Esophagus mucosa (tissue), 1 donor: ENCODE data around the gene CMTM5. TPM values are rescaled to one million over a fixed set of nuclear protein-coding genes. Genes with fewer than 3 reads are reported as not detected.

Experiments
- ATAC-seq: fragments of 200-7000 bp; cut with Tn5 transposase; one replicate; pipeline ENCODE4 v1.9.1; 2020
- total RNA-seq: library from RNA; stranded (reverse); gene quantifications from one replicate; pipeline ENCODE4 v1.2.4, GENCODE V29; 2023
- donor health status: DM: yes; HTN: yes; CAD: no.

CMTM5 gene, protein sequence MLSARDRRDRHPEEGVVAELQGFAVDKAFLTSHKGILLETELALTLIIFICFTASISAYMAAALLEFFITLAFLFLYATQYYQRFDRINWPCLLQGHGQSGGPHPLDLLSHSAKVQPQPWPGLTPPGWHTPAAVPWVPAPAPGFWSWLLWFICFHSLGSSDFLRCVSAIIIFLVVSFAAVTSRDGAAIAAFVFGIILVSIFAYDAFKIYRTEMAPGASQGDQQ
- total RNA-seq: not detected

DNA sequence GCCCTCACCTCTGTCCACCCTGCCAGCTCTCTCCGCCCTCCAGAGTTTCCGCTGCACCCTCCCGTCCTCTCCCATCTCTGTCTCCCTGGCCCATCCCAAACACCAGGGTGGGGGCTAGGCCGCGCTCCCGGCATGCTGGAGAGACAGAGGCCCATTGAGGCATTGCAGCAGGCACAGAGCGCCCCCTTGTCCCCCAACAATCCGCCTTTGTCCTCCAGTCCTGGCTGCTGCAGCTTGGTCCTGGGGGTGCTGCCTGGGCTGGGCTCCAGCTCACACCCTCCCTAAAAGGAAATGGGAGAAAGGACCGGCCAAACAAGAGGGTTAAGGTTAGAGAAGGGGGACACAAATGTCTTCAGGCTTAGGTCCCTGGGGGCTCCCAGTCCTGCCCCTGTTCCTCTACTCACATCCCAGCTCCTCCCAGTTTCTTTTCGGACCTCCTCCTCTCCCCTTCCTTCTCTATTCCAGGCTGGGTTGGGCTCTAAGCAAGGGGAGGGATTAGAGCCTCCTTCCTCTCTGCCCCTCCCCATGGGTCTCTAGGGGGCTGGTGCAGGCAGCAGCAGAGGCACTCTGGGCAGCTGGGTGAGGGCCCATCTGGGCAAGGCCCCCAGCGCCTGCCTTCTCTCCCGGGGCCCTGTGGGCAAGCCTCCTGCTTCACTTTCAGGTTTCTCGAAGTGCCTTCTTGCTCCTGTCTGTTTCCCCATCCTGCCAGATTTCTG lies at the start of gene CMTM5:
Gene CMTM5 (plus strand): TSS at position 565 of the 716 bp plus-strand sequence. CDS start 206 bp downstream, outside the sequence.
- no peak for ATAC-seq

DNA sequence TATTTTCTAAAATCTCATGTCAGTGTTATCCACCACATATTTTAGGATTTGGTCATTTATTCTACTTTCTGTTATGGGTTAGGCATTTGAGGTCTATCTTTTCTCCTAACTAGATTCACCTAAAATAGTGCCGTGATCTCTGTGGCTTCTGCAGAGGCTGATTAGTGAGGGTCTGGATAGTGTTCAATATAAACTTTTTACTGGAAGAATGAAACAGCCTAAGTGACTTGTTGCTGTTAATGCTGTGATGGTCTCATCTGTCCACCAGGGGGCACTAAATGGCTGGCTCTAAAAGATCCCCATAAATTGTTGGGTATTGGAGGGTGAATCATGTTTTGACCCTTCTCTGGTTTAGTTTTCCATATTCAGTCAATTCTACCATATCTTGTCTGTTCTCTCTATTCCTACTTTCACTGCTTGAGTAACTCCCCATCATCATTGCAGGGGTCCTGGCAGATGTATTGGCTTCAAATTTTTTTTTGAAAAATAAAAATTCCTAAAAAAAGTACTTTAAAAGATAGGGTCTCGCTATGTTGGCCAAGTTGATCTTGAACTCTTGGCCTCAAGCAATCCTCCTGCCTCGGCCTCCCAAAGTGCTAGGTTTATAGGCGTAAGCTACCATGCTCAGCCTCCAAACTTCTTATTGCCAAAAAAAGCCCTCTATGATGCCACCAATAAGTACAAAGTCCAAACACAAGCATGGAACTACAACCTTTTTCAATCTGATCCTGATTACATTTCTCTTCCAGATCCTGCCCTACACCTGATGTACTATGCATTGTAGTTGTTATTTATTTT lies 48.7 kb upstream of the CMTM5 start:
- ATAC-seq: peak; percentile 73

DNA sequence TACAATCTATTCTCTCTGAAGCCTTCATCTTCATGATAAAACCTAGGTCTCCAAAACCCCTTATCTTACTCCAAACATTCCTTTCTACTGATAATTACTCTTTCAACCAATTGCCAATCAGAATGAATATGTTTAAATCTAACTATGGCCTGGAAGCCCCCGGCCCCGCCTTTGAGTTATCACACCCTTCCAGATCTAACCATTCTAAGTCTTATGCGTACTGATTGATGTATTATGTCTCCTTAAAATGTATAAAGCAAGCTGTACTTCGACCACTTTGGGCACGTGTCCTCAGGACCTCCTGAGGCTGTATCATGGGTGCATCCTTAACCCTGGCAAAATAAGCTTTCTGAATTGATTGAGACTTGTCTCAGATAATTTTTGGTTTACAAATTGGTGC lies 41.2 kb upstream of the CMTM5 start:
- no peak for ATAC-seq

DNA sequence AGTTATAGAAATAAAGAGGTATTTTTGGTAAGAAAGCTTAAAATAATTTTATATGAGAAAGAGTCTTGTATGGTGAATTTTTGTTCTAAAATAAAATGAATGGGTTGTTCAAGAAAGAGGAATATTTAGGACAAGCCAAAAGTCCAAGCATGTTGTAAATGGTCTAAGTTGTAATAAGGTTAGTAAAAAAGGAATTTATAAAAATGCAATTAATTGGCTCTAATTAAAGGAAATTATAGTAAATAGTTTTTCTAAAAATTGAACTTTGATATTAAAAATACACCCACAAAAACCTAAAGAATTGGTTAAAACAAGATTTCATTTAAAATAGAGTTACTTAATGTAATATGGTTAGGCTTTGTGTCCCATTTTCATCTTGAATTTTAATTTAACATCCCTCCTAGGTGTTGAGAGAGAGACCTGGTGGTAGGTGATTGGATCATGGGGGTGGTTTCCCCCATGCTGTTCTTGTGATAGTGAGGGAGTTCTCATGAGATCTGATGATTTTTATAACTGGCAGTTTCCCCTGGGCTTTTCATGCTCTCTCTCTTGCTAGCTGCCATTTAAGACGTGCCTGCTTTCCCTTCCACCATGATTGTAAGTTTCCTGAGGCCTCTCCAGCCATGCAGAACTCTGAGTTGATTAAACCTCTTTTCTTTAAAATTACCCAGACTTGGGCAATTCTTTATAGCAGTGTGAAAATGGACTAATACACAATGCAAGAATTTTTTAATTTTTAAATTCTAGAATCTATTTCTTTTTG lies 37.2 kb upstream of the CMTM5 start:
- no peak for ATAC-seq

DNA sequence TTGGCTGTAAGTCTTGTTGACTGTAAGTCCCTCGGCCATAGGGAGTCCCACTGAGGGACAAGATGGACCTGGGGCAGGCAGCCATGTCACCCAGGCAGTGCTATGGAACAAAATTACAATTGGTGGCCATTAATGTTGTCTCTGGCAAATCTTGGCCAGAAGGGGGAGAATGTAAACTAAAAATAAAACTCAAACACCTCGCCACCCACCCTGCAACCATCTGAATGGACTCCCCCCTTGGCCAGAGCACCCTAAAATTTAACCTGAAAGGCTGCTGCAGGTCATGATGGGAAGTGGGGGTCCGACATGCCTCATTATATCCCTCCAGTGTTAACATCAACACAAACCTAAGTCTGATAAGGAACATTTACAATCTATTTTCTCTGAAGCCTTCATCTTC lies 32.4 kb upstream of the CMTM5 start:
- no peak for ATAC-seq

DNA sequence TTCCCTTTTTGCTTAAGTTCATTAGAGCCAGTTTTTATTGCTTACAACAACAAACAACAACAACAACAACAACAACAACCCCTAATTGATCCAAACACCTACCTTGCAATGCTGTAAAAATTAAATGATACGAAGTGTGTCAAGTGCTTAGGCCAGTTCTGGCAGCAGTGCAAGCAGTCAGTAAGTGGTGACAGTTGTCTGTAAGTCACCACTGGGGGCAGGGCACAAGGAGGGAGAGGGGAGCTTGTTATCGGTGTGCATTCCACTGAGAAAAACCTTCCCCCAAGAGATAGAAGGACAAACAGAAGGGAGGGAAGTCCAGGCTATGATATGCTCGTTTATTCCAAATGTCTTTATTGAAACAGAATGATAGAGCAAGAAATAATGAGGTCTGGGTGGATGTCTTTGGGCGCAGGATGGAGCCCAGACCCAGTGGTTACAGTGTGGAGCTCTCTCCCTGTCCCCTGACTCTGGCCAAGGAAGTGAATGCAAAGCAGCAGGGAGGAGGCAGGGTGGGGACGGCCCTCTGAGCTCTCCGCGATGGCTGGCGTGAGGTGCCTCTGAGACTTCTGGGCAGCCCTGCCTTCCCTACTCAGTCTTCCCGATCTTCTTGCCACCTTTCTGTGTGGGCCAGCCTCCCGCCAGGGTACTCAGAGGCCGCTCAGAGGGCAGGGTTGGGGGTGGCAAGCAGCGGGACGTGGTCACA lies 30.7 kb upstream of the CMTM5 start:
- ATAC-seq: no peak

DNA sequence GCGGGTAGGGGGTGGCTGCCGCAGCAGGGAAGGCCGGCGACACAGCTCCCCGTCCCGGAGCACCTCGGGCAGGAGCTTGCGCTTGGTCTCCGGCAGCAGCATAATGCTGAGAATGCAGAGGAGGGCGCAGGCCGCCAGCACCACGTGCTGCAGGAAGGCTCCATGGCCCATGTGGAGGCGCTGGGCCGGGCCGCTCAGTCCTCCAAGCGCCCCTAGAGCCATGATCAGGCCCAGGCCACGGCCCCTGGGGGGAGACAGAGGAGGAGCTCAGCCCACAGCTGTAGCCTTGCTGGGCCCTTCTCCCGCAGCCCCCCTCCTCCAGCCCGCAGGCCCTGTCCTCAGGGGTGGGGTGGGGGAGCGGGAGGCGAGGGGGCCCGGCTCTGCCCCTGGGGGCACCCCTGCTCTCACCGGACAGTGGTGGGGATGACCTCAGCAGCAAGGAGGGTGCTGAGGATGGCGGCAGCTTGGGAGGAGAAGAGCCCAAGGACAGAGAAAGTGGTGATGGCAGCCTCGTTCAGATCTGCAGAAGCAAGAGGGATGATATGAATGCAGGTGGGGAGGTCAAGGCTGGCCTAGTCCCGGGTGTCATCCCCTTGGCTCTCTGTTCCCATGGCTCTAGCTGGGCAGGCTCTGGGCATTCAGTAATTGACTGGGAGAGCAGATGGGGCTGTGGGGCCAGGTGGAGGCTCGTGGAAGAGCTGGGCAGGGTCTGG lies 30.0 kb upstream of the CMTM5 start:
- ATAC-seq: no peak

DNA sequence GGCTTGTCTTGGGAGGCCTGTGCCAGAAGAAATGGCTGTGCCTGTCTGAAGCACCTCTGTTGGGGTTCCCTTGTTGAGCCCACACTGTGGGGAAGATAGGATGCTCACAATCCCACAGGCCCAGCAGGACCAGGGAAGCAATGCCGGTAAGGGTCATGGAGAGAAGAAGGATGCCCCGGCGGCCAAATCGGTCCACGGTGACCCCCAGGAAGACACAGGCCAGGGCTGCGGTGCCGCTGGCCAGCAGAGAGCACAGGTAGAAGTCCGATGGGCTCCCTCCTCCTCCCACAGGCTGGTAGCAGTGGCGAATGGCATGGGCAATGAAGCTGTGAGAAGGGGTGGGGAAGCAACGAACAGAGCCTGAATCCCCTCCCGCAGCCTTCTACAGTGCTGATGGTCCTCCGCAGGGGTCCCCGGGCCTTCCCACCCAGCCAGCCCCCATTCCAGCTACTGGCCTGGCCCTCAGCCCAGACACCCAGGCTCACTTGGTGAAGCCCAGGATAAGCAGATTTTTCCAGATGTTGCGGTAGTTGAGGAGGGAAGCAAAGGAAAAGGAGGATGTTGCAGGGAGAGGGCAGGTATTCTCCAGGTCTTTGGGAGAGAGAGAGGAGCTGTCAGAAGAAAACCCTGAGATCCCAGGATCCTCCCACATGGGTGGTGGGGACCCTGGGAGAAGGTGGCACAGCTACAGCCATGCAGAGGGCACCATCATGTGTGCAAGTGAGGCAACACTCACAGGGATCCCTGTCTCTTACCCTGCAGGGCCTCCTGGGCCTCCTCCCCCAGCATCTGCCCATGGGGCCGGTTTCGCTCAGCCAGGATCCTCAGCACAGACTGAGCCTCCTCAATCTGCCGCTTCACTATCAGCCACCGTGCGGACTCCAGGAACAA lies 29.2 kb upstream of the CMTM5 start:
- ATAC-seq: no peak

DNA sequence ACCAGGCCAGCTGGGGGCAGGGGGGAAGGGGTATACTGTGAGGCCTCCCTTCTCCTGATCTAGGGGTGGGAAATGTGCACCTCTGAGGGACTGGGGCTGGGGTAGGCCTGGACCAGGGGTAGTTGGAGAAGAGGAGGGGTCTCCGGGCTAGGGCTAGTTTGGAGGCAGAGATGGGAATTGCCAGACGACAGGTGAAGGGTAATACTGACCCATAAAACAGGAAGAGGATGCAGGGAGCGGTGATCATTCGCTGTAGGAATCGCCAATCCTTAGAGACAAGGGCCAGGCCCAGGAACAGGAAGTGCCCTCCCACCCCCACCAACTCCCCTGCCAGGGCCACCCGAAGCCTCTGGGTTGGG lies 28.6 kb upstream of the CMTM5 start:
- ATAC-seq: no peak

DNA sequence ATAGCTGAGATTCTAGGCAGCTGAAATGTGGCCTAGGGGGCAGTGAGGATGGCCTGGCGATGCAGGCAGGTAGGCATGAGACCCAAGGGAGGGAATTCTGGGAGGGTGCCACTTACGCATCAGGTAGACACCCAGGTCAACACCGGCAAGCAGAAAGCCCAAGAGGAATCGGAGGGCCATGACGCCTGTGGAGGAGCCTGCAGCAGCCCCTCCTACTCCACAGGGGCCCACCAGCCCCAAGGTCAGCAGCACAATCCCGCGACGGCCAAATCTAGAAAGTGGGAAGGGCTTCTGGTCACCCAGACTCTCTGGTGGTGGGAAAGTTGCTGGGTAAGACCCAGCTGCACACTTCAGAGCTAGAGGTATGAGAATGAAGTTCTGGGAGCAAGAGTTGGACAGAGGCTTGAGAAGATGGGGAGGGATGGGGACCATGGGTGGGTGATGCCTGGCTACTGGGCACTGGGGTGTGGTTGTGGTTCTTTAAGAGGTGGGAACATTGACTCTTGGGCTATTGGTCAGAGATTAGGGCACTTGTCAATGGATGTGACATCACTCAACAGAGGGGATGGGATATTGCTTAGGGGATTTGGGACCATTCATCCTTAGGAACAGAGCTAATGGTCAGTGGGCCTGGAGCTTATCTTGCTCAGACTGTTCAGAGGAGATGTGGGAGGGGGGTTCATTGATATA lies 27.5 kb upstream of the CMTM5 start:
- no peak for ATAC-seq

DNA sequence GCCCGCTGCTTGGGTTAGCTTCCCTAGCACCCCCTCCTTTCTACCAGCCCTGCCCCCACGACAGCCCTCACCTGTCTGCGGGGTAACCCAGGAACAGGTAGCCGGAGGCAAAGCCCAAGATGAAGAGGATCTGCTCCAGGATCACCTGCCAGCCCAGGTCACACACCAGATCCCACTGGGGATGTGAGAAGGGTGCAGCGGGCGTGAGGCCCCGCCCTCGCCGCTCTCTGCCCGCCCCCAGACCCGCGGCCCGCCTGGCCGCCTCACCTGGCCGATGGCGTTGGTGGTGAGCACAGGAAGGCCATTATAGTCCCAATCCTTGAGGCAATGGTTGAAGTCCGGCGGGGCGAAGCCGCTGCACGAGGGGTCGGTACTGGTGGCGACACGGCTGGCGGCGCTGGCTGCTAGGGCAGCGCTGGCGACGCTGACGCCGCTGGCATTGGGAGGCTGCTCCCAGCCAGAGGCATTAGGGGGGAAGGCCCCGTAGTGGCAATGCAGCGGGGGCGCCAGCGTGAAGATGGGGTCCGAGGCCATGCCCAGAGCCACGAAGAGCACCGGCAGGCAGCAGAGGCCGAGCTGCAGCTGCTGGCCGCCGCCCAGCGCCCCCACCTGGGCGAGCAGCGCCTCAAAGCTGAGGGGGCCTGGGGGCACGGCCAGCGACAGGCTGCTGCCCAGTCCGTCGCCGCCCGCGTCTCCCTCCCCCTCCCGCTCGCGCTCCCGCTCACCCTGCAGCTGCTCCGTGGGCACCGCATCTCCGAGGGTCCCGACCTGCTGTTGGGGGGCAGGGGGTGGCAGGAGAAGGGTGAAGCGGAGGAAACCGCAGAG lies 25.0 kb upstream of the CMTM5 start:
- no peak for ATAC-seq

DNA sequence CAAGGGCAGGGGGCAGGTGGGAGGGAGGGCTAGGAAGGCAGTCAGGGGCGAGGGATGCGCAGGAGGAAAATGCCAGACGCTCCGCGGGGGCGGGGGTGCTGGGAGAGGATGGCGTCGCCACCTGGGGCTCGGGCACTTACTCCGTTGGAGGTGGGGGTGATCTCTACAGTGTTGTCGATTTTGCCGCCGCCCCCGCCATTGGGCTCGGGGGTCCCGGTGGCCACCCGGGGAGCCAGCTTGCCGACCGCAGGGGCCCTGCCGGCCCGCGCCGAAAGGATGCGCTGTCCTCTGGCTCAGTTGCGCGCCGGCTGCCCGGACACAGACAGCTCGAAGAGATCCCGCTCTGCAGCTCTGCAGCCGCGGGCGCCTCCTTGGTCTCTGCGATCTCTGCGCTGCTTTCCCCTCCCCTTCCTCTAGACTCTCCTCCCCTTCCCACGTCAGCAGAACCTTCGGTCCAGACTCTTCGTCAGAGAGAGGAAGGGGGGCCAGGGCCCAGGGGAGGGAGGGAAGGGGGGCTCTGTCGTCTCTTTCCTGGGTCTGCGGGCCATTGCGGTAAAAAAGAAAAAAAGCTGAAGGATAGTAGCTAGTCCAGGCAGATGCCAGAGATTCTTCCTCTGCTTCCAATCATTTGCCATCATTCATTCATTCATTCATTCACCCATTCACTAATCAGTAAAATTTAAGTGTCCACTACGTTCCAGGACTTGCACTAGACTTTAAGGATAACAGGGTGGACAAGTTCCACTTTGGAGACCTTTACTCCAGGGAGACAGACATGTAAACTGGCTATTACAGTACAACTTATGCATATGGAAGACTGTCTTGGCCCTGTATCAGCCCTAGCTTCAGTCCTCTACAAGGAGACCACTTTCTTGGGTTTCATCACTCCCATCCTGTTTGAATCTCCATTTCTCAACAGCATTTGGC lies 24.1 kb upstream of the CMTM5 start, which contains the start of gene SLC22A17:
Gene SLC22A17 (minus strand): TSS at position 382 of the 927 bp plus-strand sequence.
- peak; percentile 67 for ATAC-seq

DNA sequence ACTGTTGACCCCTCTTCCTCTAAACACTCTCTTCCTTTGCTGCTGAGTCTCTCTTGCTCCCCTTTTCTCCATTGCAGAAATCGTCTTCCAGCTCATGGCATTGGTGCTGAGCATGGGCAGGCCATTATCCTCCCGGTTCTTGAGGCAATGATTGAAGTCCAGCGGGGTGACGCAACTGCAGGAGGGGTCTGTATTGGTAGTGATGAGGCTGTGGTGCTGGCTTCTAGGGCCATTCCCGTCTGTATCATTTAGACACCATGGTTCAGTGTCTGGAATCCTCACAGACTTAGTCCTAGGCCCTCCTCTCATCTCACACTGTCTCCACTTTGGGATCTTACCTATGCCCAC lies 23.4 kb upstream of the CMTM5 start:
- no peak for ATAC-seq

DNA sequence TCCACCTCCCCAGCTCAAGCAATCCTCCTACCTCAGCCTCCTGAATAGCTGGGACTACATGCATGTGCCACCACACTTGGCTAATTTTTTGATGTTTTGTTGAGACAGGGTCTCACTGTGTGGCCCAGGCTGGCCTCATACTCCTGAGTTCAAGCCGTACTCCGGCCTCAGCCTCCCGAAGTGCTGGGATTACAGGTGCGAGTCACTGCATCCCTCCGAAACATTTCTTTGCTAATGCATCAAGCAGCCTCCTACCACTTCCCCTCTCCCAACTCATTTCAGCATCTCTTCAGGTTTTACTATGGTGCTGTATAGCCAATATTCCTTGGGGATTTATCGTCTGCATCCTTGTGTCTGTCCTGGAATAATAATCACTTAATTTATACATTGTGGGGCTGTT lies 21.9 kb upstream of the CMTM5 start:
- ATAC-seq: no peak

DNA sequence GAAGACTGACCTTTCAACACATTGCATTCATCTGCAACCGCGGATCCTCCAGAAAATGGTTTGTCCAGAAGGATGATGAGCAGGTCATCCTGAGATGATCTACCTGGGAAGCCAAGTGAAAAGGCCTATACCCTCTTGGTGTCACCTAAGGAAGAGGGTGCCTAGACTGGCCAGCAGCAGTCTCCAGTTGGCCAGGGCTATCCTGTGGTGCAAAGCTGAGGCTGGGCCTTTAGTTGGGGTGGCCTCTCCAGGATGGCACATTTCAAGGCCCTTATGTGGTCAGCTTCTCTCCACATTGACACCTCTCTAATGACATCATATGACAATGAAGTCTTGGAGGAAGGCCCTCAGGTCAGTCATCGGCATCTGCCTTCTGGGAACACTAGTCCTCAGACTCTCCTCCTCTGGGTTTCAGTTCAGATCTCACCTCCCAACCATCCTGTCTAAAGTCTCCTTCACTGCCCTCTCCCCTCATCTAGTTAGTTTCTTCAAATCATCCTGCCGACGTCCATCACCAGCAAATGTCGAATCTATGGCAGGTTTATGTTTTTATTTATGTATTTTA lies 20.9 kb upstream of the CMTM5 start:
- no peak for ATAC-seq

DNA sequence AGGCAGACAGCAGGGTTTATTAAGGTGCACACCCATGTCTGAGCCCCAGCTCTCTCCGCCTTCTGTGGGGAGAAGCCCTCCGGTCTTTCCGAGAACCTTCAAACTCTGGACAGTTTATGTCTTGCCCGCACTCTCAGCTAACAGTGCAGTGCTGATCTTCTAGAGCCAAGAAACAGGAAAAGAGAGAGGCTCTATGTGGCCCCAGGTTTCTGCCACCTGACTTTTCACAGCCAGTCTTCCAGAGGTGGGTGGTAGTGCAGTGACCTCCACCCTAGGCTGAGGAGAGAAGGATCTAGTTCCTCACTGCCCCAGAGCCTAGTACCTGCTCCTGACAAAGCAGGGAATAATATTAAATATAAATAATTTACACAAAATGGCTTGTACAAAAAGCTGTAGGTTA lies 20.2 kb upstream of the CMTM5 start:
- ATAC-seq: no peak

DNA sequence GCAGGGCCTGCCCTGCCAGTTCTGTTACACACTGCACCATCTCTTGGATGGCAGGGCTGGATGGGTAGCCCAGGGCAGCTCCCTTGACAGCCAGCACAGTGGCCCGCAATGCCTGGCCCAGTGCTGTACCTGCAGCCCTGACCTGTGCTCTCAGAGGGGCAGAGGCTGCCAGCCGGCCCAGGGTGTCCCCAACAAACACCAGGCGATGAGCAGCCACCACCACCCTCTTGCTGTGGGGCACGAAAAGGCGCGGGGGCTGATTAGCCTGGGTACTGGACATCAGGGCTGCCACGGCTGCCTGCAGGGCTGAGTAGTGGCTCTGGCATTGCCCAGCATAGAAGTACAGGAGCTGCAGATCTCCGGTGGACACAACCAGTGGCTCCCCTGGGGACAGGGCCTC lies 19.6 kb upstream of the CMTM5 start:
- ATAC-seq: no peak

DNA sequence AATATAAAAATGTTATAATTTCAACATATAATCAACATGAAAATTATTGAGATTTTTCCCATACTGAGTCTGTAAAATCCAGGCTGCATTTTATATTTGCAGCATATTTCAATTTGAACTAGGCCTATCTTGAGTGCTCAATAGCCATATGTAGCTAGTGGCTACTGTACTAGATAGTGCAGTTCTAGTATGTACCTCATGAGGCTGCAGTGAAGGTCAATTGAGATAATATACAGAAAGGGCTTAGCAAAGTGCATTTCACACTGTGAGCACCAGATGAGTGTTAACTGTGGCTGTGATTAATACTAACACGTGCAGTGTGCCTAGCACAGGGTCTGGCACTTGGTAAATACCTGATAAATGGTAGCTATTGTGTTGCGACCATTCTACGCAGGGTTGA lies 18.8 kb upstream of the CMTM5 start:
- ATAC-seq: no peak
